HTERT RPE-1 (cell line): ENCODE measurements around the gene EFL1.
"Not testable (repeated sequence)": the region's sequence is repeated elsewhere in the genome, so short reads cannot be mapped to it uniquely, and the experiment has no call there.

ENCODE experiments used
- in situ Hi-C: fragments of 300-500 bp; cut with MboI; formaldehyde crosslinking; loops from 4 replicates; pipeline ENCODE4 v1.14.3; 2020; ENCODE audit warnings: low sequenced_read_pairs

EFL1 gene

DNA sequence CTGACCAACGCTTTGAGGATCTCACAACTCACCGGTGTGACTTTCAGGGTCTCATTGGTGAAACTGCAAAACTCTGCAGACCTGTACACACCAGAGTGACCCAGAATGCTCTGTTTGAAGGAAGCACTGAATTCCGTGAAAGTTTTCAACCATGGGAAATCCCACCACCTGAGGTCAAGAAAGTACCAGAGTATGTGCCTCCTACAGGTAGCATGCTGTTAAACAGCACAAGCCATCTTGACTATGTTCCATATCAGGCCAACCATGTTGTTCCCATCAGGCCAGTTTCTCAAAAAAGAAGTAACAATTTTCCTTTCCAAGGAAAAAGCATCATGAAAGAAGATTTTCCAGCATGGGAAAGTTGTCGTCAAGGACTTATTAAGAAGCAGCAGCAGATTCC is 19.9 kb upstream of the EFL1 start:
- in situ Hi-C loops = not testable (repeated sequence)

DNA sequence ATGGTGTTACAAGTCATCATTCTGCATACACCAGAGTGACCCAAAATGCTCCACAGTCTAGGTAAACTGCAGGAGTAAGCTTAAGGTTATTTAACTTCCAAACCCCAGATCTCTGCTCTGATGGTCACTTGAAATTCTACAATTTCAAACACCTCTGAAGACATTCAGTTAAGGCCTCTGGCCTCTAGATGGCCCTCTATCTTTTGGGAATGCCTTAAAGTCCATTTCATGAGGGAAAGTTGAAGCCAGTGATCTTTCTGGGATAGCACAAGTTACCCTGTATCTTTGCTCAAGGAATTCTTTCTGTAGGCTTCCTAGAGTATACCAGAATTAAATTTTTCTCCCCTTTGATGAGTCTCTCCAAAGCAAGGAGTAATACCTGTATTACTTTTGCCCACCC is 18.7 kb upstream of the EFL1 start:
- in situ Hi-C loops = not testable (repeated sequence)

DNA sequence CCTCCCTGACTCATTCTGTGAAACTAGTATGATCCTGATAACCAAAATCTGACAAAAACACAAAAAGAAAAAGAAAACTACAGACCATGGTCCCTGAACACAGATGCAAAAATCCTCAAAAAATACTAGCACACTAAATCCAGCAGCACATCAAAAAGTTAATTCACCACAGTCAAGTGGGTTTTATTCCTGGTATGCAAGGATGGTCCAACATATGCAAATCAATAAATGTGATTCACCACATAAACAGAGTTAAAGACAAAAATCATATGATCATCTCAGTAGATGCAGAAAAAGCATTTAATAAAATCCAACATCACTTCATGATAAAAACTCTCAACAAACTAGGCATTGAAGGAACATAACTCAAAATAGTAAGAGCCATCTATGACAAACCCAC is 12.9 kb upstream of the EFL1 start:
- in situ Hi-C loops = no loop called here

DNA sequence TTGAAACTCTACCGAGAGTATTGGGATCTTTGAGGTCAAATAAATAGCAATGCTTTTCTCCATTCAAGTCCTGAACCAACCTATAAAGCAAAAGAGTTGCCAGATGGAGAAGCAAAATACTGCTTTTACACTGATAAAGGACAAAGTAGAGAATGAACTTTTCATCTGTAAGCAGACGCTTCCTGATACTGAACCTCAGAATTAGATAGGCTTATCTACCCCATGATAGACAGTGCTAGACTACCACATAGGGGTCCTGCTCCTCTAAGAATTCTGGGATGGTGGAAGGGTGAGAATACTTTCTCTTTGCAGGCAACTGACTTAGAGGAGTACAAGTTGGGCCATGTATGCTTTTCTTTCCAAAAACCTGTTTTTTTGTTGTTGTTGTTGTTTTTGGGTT is 9.6 kb upstream of the EFL1 start:
- in situ Hi-C loops = no loop called here

DNA sequence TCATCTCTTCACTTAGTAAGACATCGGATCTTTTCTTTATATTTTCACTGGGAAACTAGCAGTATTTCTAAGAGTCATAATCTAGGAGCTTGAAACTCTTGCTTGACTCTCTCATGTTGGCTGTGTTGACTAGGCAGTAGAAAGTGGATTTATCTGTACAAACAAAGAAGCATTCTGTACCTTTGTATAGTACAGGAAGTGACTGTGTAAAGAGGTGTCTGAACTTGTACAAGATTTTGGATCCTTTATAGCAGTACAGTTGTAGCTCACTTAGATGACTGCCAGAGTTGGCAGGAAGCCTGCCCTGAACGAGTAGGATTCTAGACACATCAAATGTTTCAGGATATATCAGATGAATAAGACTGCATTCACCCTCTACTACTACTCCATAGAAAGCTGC is 5.9 kb upstream of the EFL1 start:
- in situ Hi-C loops = not testable (repeated sequence)

DNA sequence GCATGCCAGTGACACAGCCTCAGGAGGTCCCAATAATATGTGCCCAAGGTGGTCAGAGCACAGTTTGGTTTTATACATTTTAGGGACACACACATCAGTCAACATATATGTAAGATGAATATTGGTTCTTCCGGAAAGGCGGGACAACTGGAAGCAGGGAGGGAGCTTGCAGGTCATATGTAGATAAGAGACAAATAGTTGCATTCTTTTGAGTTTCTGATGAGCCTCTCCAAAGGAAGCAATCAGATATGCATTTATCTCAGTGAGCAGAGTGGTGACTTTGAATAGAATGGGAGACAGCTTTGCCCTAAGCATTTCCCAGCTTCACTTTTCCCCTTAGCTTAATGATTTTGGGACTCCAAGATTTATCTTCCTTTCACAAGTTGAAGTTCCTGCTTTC is 4.6 kb upstream of the EFL1 start:
- in situ Hi-C loops = not testable (repeated sequence)

DNA sequence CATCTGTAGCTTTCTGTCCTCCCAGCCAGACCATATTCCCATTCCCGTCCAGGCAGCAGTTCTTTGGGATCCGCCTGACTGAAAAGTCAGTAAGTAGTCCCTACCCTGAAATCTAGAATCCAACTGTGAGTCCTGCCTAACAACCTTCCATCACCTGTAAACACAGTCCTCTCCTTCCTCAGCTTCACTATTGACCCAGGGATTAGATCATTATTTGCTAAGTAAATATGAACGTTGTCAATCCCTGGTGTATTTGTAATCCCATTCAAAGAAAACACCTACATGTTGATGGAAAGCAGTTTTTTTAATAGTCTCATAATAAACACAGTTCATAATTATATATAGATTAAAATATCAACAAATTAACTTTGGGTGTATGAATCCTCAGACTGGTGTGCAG is 816 bp upstream of the EFL1 start:
- in situ Hi-C loops = no loop called here

DNA sequence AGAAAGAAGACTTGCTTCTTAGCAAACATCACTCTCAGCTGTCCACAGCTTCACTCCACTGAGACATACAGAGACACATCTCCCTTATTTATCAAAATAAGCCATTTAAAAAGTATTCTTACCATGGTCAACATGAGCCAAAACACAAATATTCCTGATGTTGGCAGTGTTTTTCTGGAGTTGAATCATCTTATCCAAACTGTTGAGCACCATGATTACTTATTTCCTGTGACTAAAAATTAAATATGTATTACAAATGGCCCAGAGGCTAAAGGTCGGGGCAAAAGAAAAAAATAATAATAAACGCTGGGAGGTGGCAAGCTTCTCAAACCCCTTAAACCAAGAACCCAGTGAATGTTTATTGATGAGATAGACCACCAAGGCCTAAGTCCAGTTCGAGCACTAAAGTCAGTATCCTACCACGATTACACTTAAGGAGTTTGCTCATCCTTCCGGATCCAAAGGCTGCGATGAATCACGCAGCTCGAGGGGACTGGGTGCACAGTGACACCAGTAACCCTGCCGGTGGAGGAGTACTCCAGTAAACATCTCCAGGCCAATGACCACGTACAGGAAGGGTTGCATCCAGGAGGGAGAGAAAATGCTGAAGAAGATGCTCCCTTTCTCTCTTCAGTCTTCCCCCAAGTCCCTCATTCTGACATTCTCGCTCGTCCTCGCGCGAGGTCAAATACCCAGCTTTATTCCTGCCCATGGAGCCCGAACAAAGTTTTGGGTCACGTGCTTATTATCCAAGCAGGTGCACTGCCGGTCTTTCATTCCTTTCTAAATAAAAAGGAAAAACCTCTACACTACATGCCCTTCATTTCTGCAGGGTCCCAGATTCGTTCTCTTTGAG is 740 bp downstream of the EFL1 start:
- in situ Hi-C loops = not testable (repeated sequence)

DNA sequence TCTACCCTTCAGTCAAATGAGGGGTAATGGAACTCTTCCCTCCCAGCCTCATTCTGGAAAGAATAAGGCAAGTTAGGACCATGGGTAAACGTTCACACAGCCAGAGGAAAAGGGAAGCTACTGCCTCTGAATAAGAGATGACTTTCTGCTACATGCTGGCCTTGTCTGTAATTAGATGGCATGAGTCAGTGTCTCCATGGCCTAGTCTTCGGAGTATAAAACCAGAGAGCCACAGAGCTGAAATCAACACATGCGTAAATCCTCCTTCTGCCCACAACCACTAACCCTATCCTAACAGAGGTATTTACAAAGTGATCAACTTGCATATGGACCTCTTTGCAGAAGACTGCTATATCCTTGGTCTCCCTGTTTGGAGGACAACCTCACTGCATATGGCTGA is 14.3 kb downstream of the EFL1 start:
- in situ Hi-C loops = not testable (repeated sequence)

DNA sequence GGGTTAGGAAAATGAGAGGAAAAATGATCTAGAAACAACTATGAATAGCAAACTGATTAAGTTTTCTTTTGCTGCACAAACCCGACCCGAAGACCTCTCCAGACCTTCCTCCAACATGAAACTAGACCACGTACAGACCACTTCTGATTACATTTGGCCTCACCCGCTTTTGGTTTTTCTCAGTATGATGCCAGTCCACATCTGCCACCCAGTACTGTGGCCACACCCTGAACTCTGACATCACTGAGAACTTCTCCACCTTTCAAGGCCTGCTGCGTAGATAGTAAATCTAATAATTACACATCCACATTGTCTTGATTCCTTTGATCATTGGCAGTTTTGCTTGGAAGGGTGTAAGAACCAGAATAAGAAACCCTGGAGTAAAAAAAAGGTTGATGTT is 16.6 kb downstream of the EFL1 start:
- in situ Hi-C loops = not testable (repeated sequence)

DNA sequence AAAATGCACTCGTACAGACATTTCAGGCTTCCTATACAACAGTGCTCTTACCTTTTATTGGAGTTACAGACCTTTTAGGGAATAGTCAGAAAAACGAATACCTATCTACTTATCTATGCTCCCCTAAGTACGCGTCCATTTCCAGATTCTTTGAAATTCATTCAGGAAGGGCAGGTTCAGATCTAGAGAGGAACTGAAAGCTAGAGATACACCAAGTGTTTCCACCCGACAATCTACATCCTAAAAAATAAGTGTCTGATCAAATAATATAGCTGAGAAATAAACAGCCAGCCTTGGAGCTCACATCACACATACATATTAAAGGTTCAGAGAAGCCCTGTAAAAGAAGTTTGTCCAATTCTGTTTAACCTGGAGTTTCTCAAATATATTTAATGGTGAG is 18.9 kb downstream of the EFL1 start:
- in situ Hi-C loops = not testable (repeated sequence)

DNA sequence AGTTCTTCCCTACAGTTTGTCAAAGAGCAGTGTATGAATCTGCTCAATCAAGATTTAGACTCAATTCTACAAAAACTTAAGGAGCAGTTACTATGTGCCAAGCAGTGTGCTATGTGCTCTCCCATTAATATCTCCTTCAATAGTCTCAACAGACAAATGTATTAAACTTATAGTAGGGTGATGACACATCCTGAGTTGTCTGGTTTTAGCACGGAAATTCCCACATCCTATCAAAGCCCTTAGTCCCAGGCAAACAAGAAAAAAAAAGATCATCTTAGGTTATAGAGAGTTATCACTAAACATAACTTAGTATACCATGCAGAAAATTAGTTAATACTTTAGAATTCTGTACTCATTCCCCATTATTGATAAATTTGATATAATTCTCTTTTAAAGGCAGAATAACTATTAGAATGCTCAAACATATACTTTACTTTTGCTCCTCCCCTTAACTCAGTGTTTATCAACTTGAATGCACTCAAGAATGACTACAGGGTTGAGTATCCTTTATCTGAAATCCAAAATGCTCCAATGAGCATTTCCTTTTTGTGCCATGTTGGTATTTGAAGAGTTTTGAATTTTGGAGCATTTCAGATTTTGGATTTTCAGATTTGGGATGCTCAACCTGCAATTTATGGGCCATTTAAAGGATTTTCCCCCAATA is 20.6 kb downstream of the EFL1 start:
- in situ Hi-C loops = not testable (repeated sequence)

DNA sequence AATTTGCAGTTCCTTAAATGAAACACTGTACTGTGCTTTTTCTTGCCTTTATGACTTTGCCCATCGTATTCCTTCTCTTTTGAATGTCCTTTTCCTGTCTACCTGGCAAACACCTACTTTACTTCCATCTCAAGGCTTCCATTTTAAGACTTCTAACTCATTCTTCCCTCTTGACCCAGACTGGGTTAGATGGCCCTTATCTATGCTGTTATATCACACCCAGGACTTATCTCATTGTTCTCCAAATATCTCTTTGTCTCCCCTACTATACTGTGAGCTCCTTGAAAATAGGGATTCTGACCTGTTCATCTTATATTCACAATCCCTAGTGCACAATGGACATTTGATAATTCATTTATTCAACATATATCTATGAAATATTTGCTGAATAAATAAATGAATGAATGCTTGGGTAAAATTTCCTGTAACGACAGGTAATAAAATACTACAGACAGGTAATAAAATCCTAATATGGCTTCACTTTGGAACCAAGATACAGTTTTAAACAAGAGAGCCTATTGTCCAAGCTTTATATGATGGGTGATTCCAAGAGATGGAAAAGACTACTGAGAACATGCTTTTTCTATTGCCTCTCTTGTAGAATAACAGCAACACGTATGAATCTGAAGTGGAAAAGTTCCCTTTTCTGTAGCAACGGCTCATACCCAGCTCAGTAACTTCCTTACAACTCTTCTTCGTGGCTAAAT is 22.7 kb downstream of the EFL1 start:
- in situ Hi-C loops = no loop called here

DNA sequence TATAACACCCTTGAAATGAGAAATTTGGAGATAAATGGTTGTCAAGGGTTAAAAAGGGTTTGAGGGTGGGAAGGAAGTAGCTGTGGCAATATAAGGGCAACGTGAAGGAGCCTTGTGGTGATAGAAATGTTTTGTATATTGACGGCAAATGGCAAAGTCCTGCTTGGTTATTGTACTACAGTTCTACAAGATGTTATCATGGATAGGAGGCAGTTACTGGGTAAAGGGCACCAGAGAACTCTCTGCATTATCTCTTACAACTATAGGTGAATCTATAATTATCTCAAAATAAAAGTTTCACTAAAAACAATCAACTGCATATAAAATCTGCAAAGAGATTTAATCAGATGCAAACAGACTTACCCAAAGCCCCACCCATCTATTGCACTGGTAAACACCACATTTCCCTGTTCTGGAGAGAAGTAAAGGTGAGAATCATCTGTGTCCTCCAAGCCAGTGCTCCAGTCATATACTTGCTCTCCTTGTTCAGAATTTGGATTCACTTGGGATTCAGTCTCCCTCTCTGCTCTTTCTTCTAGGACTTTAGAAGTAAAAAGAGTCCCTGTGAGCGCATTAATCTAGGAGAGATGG is 24.5 kb downstream of the EFL1 start:
- in situ Hi-C loops = not testable (repeated sequence)

DNA sequence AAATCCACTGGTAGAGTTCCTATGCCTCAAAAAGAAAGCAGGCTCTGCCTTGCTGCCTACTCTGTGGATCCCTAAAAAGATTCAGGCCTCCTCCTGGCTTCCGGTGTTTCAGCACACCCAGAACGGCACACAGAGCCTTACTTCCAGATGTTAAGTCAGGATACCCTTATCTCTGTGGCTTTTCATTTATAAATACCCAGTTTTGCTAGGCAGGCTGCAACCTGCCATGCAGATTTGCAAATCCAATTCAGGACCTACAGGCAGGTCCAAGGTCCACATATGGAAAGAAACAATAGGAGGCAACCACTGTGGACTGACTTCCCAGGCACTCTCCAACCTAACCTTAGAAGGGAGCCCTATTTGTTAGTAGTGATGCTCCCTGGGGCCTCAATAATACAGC is 30.7 kb downstream of the EFL1 start:
- in situ Hi-C loops = no loop called here

DNA sequence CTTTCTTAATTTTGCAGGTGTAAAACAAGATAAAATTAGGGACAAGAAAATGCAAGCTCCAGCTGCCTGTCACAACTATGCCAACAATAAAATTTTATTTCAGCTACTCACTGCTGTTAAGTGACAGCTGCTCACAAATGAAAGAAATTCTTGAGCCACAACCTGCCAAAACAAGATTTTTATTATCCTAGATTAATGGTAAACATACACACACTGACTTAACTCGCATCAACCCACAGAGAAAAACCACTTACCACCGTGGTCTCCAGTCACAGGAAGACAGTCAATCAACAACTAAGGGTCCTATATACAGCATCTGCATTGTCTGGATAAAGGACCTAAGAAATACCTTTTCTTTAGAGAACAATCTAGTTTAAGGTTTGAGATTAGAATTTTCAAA is 31.3 kb downstream of the EFL1 start:
- in situ Hi-C loops = no loop called here

DNA sequence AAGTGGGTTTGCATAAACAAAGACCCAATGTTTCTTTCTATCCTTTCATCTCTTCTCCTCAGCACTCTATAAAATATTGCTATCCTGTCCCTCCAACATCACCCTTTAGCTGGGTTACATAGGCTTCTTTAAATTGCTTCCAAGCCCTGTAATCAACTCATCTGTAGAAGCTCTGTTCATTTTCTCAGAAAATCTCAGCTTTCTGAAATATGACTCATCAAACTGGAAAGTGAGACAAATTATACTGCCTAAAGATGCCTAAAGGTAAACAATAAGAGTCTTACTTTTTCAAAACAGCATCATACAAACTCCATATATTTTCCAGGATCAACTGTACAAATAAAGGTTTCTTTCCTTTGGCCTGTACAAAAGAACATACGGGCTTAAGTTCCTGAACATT is 33.8 kb downstream of the EFL1 start:
- in situ Hi-C loops = no loop called here

DNA sequence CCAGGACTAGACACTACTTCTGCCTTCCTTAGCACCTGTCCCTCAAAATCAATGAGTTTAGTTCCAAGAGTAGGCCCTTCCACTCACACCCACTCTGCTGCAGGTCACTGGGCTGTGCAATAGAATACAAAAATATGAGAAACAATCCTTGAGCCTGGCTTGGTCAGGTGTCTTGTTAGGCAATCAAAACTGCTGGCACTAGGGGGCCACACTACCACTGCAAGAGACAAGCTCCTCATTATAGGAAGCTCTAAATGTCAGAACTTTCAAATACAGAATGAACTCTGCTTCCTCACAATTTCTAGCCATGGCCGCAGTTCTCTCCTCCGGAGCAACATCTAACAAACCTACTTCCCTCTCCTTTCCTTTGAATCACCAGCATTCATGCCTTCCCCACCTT is 41.0 kb downstream of the EFL1 start:
- in situ Hi-C loops = not testable (repeated sequence)

DNA sequence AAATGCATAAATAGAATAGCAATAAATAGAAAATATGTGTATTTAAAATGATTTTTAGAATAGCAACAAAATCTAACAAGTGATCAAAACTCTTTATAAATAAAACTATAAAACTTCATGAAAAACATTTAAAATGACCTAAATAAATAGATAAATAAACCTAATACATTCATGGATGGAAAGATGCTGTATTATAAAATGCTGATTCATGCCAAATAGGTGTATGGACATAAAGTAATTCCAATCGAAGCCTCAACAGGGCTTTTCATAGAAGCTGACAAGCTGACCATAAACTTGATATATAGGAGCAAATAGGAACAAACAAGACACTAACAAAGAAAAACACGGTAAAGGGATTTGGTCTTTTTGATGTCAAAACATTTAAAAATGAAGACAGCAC is 46.4 kb downstream of the EFL1 start:
- in situ Hi-C loops = not testable (repeated sequence)

DNA sequence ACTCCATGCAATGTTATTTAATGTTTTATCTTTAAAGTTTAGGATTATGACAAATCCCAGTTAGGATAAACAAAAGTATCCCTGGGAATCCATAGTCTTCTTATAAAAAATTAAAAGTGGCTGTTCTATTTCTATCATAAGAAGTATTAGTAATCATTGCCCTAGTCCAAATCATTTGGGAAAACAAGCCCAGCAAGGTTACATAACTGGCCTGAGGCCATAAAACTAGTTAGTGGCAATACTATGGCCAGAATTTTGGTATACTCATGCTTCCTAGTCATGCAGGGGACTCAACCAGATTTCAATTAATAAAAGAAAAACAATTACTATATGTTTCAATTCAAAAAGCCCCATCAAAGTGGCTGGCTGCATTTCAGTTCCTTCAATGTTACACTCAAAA is 50.3 kb downstream of the EFL1 start:
- in situ Hi-C loops = not testable (repeated sequence)

DNA sequence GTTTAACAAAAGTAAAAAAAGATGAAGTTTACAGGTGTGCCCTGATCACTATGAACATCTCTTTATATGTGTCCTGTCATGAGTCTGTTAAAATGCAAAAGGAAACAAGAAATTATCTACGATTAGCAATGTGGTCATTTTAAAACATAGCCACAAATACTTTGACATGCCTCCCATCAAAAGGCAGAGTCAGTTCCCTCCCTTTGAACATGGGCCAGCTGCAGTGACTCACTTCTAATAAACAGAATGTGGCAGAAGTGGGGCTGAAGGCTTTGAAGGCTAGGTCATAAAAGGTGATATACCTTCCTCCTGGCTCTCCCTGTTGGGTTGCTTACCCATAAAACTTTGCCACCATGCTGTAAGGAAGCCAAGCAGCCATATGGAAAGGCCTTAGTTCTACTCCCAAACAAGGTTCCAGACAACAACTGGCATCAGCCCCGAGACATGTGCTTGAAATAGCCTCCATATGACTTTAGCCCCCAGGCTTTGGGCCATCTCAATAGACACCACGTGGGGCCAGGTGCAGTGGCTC is 52.4 kb downstream of the EFL1 start:
- in situ Hi-C loops = not testable (repeated sequence)
